ENCODE measurements around the gene ABHD17C. TPM values are rescaled to one million over a fixed set of nuclear protein-coding genes. Genes with fewer than 3 reads are reported as not detected.

Gene ABHD17C
- total RNA-seq, 1 donor from 2014 or later, result 12.5 TPM

GRCh38 chr15:80695911-80696661 lies 976 bp downstream of the ABHD17C start:
- peak overlapping the region; percentile 64 for H3K27ac ChIP-seq
- H3K27me3 ChIP-seq, result no peaks in the 10 kb centered on the region
- no peaks in the 10 kb centered on the region for H3K9me3 ChIP-seq
- TF ChIP-seq POLR2AphosphoS5 (IDR thresholded peaks at IDR 0.05; ENCODE audit: insufficient read depth in 1 of 2, low read depth in 1 of 2) (peak in 1 of 2 donors; percentile 19), POLR2A (IDR thresholded peaks at IDR 0.05) (no peak)
- H3K4me3 ChIP-seq, result peak overlapping the region; percentile 72 to 91
- DNase-seq (ENCODE audit: extremely low spot score in 2 of 2), result no peak
- H3K36me3 ChIP-seq, result no peaks in the 10 kb centered on the region
- peaks cover 24% of the 10 kb centered on the region for H3K4me1 ChIP-seq
- intact Hi-C loops (cut with DNase I), result no loop called here

- DNase-seq (ENCODE audit: extremely low spot score in 2 of 2), result no peak
- intact Hi-C loops (cut with DNase I), result no loop called here
- no peaks in the 10 kb centered on the region for H3K36me3 ChIP-seq
- no peak overlapping the region for H3K27ac ChIP-seq
- peak overlapping the region in 1 of 2 donors; percentile 72 for H3K4me3 ChIP-seq
- TF ChIP-seq CTCF (IDR thresholded peaks at IDR 0.05) (no peak), POLR2AphosphoS5 (IDR thresholded peaks at IDR 0.05; ENCODE audit: insufficient read depth in 1 of 2, low read depth in 1 of 2) (no peak), POLR2A (IDR thresholded peaks at IDR 0.05) (no peak)
- peaks cover 33% of the 10 kb centered on the region for H3K4me1 ChIP-seq
- H3K9me3 ChIP-seq, result no peaks in the 10 kb centered on the region
- no peaks in the 10 kb centered on the region for H3K27me3 ChIP-seq
These were observed 2.1 kb downstream of the ABHD17C start for GRCh38 chr15:80697075-80697685.

GRCh38 chr15:80698676-80699075 lies 3.6 kb downstream of the ABHD17C start:
- Histone ChIP-seq H3K4me3 (no peak overlapping the region), H3K27ac (no peak overlapping the region), H3K9me3 (no peaks in the 10 kb centered on the region), H3K4me1 (peaks cover 40% of the 10 kb centered on the region), H3K36me3 (no peaks in the 10 kb centered on the region), H3K27me3 (no peaks in the 10 kb centered on the region)
- no peak for DNase-seq (ENCODE audit: extremely low spot score in 2 of 2)
- no peak for TF ChIP-seq POLR2AphosphoS5 (IDR thresholded peaks at IDR 0.05; ENCODE audit: insufficient read depth in 1 of 2, low read depth in 1 of 2)
- TF ChIP-seq POLR2A (IDR thresholded peaks at IDR 0.05), result no peak
- TF ChIP-seq CTCF (IDR thresholded peaks at IDR 0.05), result no peak
- intact Hi-C loops (cut with DNase I), result no loop called here

GRCh38 chr15:80699981-80700380 lies 4.9 kb downstream of the ABHD17C start:
- TF ChIP-seq POLR2AphosphoS5 (IDR thresholded peaks at IDR 0.05; ENCODE audit: insufficient read depth in 1 of 2, low read depth in 1 of 2) (no peak), POLR2A (IDR thresholded peaks at IDR 0.05) (no peak), CTCF (IDR thresholded peaks at IDR 0.05) (no peak)
- DNase-seq (ENCODE audit: extremely low spot score in 2 of 2), result no peak
- Histone ChIP-seq H3K36me3 (no peaks in the 10 kb centered on the region), H3K27ac (no peak overlapping the region), H3K4me3 (no peak overlapping the region), H3K27me3 (no peaks in the 10 kb centered on the region), H3K4me1 (peaks cover 31% of the 10 kb centered on the region), H3K9me3 (no peaks in the 10 kb centered on the region)
- intact Hi-C loops (cut with DNase I), result no loop called here

GRCh38 chr15:80701676-80702311 lies 6.7 kb downstream of the ABHD17C start:
- intact Hi-C loops (cut with DNase I), result no loop called here
- no peak for DNase-seq (ENCODE audit: extremely low spot score in 2 of 2)
- H3K27me3 ChIP-seq, result no peaks in the 10 kb centered on the region
- peaks cover 21% of the 10 kb centered on the region for H3K4me1 ChIP-seq
- H3K36me3 ChIP-seq, result no peaks in the 10 kb centered on the region
- peak overlapping the region; percentile 18 for H3K27ac ChIP-seq
- H3K4me3 ChIP-seq, result no peak overlapping the region
- H3K9me3 ChIP-seq, result no peaks in the 10 kb centered on the region
- TF ChIP-seq POLR2AphosphoS5 (IDR thresholded peaks at IDR 0.05; ENCODE audit: insufficient read depth in 1 of 2, low read depth in 1 of 2) (no peak), POLR2A (IDR thresholded peaks at IDR 0.05) (no peak)

Measured in vagina (tissue), 2 donors.